Activated naive CD8-positive, alpha-beta T cell treated with anti-CD3 and anti-CD28 coated beads, Interleukin-2, amount 10 ng/mL, durations not matched to agents 7 days and 5 days (primary cell): ENCODE data around the gene MMS19. TPM values are rescaled to one million over a fixed set of nuclear protein-coding genes. Genes with fewer than 3 reads are reported as not detected.
"Not testable (repeated sequence)": the region's sequence is repeated elsewhere in the genome, so short reads cannot be mapped to it uniquely, and the experiment has no call there.

Experiments used
- ATAC-seq: fragments of 150-1000 bp; cut with Tn5 transposase; one replicate; pipeline ENCODE4 v1.10.0; 2021; ENCODE audit warnings: low read depth, moderate library complexity
- POLR2A ChIA-PET: fragments of 350-600 bp; sonication (Branson Sonifier 250); formaldehyde crosslinking; loops from one replicate; lab custom pipeline; 2021; ENCODE audit warnings: antibody characterized with exemption; lab: Charles Lee
- DNase-seq: peaks from one replicate; pipeline ENCODE4 v3.0.0; 2021
- H3K27ac Mint-ChIP-seq: one replicate; pipeline ENCODE4 v1.8.0; 2022; ENCODE audit warnings: mild to moderate bottlenecking, mixed read lengths
- H3K27me3 Mint-ChIP-seq: one replicate; pipeline ENCODE4 v1.8.0; 2022; ENCODE audit warnings: mild to moderate bottlenecking, moderate library complexity, mixed read lengths
- H3K36me3 Mint-ChIP-seq: one replicate; pipeline ENCODE4 v1.8.0; 2021; ENCODE audit warnings: mild to moderate bottlenecking, mixed read lengths
- H3K4me1 Mint-ChIP-seq: one replicate; pipeline ENCODE4 v1.8.0; 2021; ENCODE audit warnings: mixed read lengths
- H3K4me3 Mint-ChIP-seq: one replicate; pipeline ENCODE4 v1.8.0; 2022; ENCODE audit warnings: mild to moderate bottlenecking, moderate library complexity, mixed read lengths
- H3K9me3 Mint-ChIP-seq: one replicate; pipeline ENCODE4 v1.8.0; 2021; ENCODE audit warnings: mixed read lengths
- total RNA-seq, 2 experiments: library from RNA; stranded (reverse); gene quantifications; one replicate each; pipeline ENCODE4 v1.2.3, GENCODE V29; 2021

MMS19 gene
- total RNA-seq, 2 experiments from 2014 or later, result 87.9 to 89.7 TPM

DNA sequence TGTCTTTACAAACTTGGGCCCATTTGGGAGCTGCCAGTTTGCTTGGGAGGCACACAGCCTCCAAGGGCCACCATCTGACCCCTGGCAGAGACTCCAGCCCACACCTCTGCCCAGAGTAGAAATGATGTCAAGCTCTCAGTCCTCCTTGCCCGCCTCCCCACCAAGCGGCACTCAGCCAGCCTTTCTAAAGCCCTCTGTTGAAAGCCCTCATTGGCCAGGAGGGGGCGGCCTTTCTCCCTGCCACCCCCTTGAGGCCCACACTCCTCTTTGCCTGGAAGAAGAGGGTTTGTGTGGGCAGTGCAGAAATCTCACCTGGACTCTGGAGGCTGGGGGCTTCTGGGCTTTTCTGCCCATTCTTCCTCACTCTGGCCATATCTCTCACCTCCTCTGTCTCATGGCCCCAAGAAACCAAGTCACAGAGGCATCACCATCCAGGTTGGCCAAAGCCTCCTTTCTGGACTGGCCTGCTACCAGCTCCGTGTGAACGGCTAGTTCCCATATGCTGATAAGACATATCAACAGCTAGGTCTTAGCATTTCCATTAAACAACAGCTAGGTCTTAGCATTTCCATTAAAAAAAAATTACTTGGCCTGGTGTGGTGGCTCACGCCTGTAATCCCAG is 36.6 kb upstream of the MMS19 start:
- POLR2A ChIA-PET, result no interaction called here

GRCh38 chr10:97533888-97534287 is 35.7 kb upstream of the MMS19 start:
- no peaks in the 10 kb centered on the region for H3K9me3 Mint-ChIP-seq

More for the DNA sequence above, 36.6 kb upstream of the MMS19 start:
- Mint-ChIP-seq H3K36me3 (no peaks in the 10 kb centered on the region), H3K4me3 (no peak overlapping the region), H3K27me3 (peaks cover 2% of the 10 kb centered on the region), H3K27ac (no peak overlapping the region), H3K9me3 (no peaks in the 10 kb centered on the region), H3K4me1 (no peaks in the 10 kb centered on the region)
- DNase-seq, result peak; percentile 48
- ATAC-seq, result peak; percentile 61

GRCh38 chr10:97532935-97533671 is 34.9 kb upstream of the MMS19 start:
- no peaks in the 10 kb centered on the region for H3K36me3 Mint-ChIP-seq
- no peaks in the 10 kb centered on the region for H3K4me1 Mint-ChIP-seq
- no peak for DNase-seq
- H3K9me3 Mint-ChIP-seq, result no peaks in the 10 kb centered on the region
- POLR2A ChIA-PET, result no interaction called here
- H3K27me3 Mint-ChIP-seq, result peaks cover 2% of the 10 kb centered on the region
- no peak overlapping the region for H3K4me3 Mint-ChIP-seq
- ATAC-seq, result no peak
- no peak overlapping the region for H3K27ac Mint-ChIP-seq

More at GRCh38 chr10:97533888-97534287, 35.7 kb upstream of the MMS19 start:
- POLR2A ChIA-PET, result no interaction called here
- Mint-ChIP-seq H3K27me3 (peaks cover 2% of the 10 kb centered on the region), H3K36me3 (no peaks in the 10 kb centered on the region), H3K27ac (no peak overlapping the region), H3K4me1 (no peaks in the 10 kb centered on the region), H3K4me3 (no peak overlapping the region)
- ATAC-seq (no peak), DNase-seq (no peak)

- Mint-ChIP-seq H3K36me3 (no peaks in the 10 kb centered on the region), H3K27ac (no peak overlapping the region), H3K4me3 (no peak overlapping the region), H3K9me3 (no peaks in the 10 kb centered on the region), H3K4me1 (no peaks in the 10 kb centered on the region), H3K27me3 (no peaks in the 10 kb centered on the region)
- no peak for DNase-seq
- POLR2A ChIA-PET, result no interaction called here
- no peak for ATAC-seq
Measured at GRCh38 chr10:97531401-97531986, 33.3 kb upstream of the MMS19 start.

- POLR2A ChIA-PET, result no interaction called here
- no peak overlapping the region for H3K4me3 Mint-ChIP-seq
- H3K9me3 Mint-ChIP-seq, result no peaks in the 10 kb centered on the region
- H3K4me1 Mint-ChIP-seq, result no peaks in the 10 kb centered on the region
- no peak for DNase-seq
- no peaks in the 10 kb centered on the region for H3K27me3 Mint-ChIP-seq
- ATAC-seq, result no peak
- no peaks in the 10 kb centered on the region for H3K36me3 Mint-ChIP-seq
- no peak overlapping the region for H3K27ac Mint-ChIP-seq
Measured at GRCh38 chr10:97529685-97530465, 31.7 kb upstream of the MMS19 start.

- H3K4me1 Mint-ChIP-seq, H3K9me3 Mint-ChIP-seq, H3K4me3 Mint-ChIP-seq, DNase-seq, H3K36me3 Mint-ChIP-seq, ATAC-seq, POLR2A ChIA-PET, H3K27me3 Mint-ChIP-seq, H3K27ac Mint-ChIP-seq: not testable (repeated sequence)
Measured at GRCh38 chr10:97528876-97529275, 30.7 kb upstream of the MMS19 start.

- POLR2A ChIA-PET, result no interaction called here
Measured at GRCh38 chr10:97525683-97526110, 27.5 kb upstream of the MMS19 start.

GRCh38 chr10:97525086-97525485 is 26.9 kb upstream of the MMS19 start:
- Mint-ChIP-seq H3K36me3 (no peaks in the 10 kb centered on the region), H3K27ac (no peak overlapping the region), H3K4me1 (no peaks in the 10 kb centered on the region), H3K9me3 (no peaks in the 10 kb centered on the region), H3K4me3 (no peak overlapping the region), H3K27me3 (peaks cover 5% of the 10 kb centered on the region)
- DNase-seq (no peak), ATAC-seq (no peak)
- POLR2A ChIA-PET, result no interaction called here

More at GRCh38 chr10:97525683-97526110, 27.5 kb upstream of the MMS19 start:
- Mint-ChIP-seq H3K27ac (no peak overlapping the region), H3K27me3 (peaks cover under 1% of the 10 kb centered on the region), H3K9me3 (no peaks in the 10 kb centered on the region), H3K4me1 (no peaks in the 10 kb centered on the region), H3K4me3 (no peak overlapping the region), H3K36me3 (no peaks in the 10 kb centered on the region)
- ATAC-seq (no peak), DNase-seq (no peak)

- no peak overlapping the region for H3K27ac Mint-ChIP-seq
- H3K4me1 Mint-ChIP-seq, result no peaks in the 10 kb centered on the region
- H3K9me3 Mint-ChIP-seq, result no peaks in the 10 kb centered on the region
- H3K36me3 Mint-ChIP-seq, result no peaks in the 10 kb centered on the region
- DNase-seq (no peak), ATAC-seq (no peak)
- H3K4me3 Mint-ChIP-seq, result no peak overlapping the region
- peaks cover 5% of the 10 kb centered on the region for H3K27me3 Mint-ChIP-seq
- POLR2A ChIA-PET, result no interaction called here
Measured at GRCh38 chr10:97522937-97523336, 24.7 kb upstream of the MMS19 start.

DNA sequence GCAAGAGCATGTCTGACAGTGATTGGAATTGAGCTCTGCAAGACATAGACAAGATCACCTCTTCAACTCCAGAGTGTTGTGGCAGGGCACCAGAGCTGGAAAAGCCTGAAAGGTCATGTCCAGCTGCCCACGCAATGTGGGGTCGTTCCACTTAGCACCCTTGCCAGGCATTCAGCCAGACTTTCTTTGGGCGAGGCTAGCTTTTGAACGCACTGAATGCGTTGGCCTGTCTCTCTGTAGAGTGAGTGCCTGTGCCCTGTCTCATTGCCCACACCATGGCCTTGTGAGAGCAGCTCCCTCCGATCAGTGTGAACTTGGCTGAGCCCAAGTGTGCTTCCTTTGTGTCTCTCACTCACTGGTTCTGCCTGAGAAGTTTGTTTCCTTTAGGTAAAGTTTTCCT is 23.8 kb upstream of the MMS19 start:
- DNase-seq, result no peak
- Mint-ChIP-seq H3K4me3 (no peak overlapping the region), H3K36me3 (no peaks in the 10 kb centered on the region), H3K4me1 (no peaks in the 10 kb centered on the region), H3K27me3 (peaks cover 5% of the 10 kb centered on the region), H3K27ac (no peak overlapping the region), H3K9me3 (no peaks in the 10 kb centered on the region)
- ATAC-seq, result no peak
- POLR2A ChIA-PET, result no interaction called here

DNA sequence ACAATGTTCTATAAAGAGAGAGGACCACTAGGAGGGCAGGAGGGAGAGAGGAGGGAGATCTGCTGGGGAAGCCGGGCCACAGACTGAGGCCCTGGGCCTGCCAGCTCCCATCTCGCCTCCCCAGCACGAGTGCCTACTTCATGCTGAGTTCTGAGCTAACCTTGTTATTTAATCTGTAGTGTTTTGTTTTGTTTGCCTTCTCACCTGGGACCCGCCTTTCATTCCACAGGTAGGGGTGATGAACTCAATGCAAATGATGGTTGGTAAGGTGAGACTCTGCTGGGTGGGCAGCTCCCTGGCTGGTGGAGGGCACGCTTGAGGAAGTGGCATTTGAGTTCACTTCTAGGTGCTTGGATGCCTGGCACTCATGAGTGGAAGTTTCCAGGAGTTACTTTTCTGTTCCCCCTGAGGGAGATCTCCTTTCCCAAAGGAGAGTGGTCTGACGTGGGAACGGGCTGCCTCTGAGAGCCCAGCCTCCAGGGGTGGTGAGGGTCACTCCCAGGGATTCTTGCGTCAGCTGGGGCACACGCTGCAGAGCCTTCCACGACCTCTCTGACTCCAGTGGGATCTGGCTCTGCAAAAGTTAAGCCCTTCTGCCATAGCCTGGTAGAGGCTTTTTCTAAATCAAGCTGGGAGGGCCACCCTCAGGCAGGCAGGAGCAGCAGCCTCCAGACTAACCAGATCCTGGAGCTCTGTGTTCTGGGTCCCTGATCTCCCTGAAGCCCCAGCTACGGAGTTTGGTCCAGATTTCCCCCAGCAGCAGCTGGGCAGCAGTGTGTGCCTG is 22.9 kb upstream of the MMS19 start:
- Mint-ChIP-seq H3K9me3 (no peaks in the 10 kb centered on the region), H3K4me3 (no peak overlapping the region), H3K36me3 (no peaks in the 10 kb centered on the region), H3K27ac (no peak overlapping the region), H3K4me1 (no peaks in the 10 kb centered on the region), H3K27me3 (peaks cover 5% of the 10 kb centered on the region)
- ATAC-seq (no peak), DNase-seq (no peak)
- POLR2A ChIA-PET, result no interaction called here

- Mint-ChIP-seq H3K4me1 (no peaks in the 10 kb centered on the region), H3K27ac (no peak overlapping the region), H3K36me3 (no peaks in the 10 kb centered on the region), H3K27me3 (peaks cover 5% of the 10 kb centered on the region), H3K9me3 (no peaks in the 10 kb centered on the region), H3K4me3 (no peak overlapping the region)
- no peak for ATAC-seq
- DNase-seq, result no peak
- POLR2A ChIA-PET, result no interaction called here
Measured at GRCh38 chr10:97520520-97520919, 22.3 kb upstream of the MMS19 start.

DNA sequence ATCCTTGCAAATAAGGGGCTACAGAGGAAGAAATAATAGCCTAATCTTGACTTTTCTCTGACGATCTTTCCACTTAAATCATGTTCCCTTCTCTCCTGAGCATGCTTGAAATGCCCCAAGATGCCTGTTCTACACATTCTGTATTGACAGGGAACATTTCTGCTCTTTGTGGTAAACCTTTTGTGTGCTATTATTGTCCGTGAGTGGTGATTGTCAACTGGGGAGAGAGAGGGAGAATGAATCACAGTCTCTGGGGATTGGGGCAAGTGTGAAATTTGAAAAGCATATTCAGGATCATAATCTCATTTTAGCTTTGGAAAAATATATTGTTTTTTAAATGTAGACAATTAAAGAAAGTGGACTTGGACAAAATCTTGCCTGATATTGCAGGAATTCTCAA is 21.1 kb upstream of the MMS19 start:
- no peak for DNase-seq
- ATAC-seq, result no peak
- no peak overlapping the region for H3K27ac Mint-ChIP-seq
- POLR2A ChIA-PET, result no interaction called here
- H3K9me3 Mint-ChIP-seq, result no peaks in the 10 kb centered on the region
- no peaks in the 10 kb centered on the region for H3K4me1 Mint-ChIP-seq
- H3K36me3 Mint-ChIP-seq, result no peaks in the 10 kb centered on the region
- peaks cover 5% of the 10 kb centered on the region for H3K27me3 Mint-ChIP-seq
- H3K4me3 Mint-ChIP-seq, result no peak overlapping the region
